NT2/D1 (cell line): ENCODE data around the gene SLC4A4.

Experiments used
- SUZ12 ChIP-seq: IDR thresholded peaks from 2 replicates; pipeline ENCODE4 v1.6.1; 2011; ENCODE audit not compliant: insufficient read length, insufficient read depth; ENCODE audit errors: extremely low read depth
- YY1 ChIP-seq: IDR thresholded peaks from 2 replicates; pipeline ENCODE4 v1.6.1; 2011; ENCODE audit not compliant: insufficient read length, insufficient read depth
- ZNF274 ChIP-seq: IDR thresholded peaks from 2 replicates; pipeline ENCODE4 v1.6.1; 2011; ENCODE audit warnings: mild to moderate bottlenecking, low read depth, low read length

DNA sequence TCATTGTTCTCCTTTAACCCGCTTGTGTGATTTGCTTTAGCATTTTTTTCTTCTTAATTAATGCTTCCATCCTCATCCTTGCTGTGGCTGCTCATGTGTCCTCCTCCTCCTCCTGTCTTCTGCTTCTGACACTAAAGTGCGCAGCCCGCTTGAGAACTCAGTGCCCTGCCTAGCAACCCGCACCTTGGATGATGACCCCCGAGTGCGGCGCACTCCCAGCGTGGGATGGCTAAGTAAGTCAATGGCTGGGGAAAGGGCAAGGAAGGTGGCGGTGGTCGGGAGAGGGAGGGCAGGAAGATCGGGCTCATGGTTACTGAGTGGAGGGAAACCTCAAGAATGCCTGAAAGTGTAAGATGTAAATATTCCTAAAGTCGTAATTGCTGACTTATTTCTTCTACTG lies 30.1 kb downstream of the SLC4A4 start:
- no peak for TF ChIP-seq SUZ12
- no peak for TF ChIP-seq ZNF274
- no peak for TF ChIP-seq YY1
